Neural progenitor cell (in vitro differentiated cells): ENCODE results near the gene OR2B2.
"Not testable (repeated sequence)": the region's sequence is repeated elsewhere in the genome, so short reads cannot be mapped to it uniquely, and the experiment has no call there.

Source experiments
- EZH2 ChIP-seq: fragments of 200-600 bp; sonication (generic); IDR thresholded peaks from 2 replicates; pipeline ENCODE4 v1.6.1; 2017; ENCODE audit warnings: antibody characterized with exemption, mild to moderate bottlenecking, moderate library complexity
- TF ChIP-seq, protein P1 (sequence below): fragments of 200-600 bp; sonication (generic); IDR thresholded peaks from 2 replicates; pipeline ENCODE4 v1.5.1; 2017; ENCODE audit warnings: antibody characterized with exemption, mild to moderate bottlenecking

DNA sequence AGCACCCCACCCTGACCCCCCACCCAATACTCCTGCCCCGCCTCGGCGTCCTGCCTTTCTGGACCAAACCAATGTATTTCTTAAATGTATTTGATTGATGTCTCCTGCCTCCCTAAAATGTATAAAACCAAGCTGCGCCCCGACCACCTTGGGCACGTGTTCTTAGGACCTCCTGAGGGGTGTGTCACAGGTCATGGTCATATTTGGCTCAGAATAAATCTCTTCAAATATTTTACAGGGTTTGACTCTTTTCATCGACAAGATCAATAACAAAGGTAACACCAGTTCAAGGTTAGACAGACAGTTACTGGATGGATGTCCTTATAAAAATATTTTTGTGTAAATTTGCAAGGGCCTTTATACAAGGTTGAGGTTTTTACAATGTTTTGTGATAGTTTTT, 12.0 kb downstream of the OR2B2 start:
- not testable (repeated sequence) for TF ChIP-seq EZH2
- TF ChIP-seq, protein P1, sequence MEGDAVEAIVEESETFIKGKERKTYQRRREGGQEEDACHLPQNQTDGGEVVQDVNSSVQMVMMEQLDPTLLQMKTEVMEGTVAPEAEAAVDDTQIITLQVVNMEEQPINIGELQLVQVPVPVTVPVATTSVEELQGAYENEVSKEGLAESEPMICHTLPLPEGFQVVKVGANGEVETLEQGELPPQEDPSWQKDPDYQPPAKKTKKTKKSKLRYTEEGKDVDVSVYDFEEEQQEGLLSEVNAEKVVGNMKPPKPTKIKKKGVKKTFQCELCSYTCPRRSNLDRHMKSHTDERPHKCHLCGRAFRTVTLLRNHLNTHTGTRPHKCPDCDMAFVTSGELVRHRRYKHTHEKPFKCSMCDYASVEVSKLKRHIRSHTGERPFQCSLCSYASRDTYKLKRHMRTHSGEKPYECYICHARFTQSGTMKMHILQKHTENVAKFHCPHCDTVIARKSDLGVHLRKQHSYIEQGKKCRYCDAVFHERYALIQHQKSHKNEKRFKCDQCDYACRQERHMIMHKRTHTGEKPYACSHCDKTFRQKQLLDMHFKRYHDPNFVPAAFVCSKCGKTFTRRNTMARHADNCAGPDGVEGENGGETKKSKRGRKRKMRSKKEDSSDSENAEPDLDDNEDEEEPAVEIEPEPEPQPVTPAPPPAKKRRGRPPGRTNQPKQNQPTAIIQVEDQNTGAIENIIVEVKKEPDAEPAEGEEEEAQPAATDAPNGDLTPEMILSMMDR: not testable (repeated sequence)
